T1000 (cell line): Measurements from ENCODE around the gene RNASEH1.

ENCODE experiments used
- DNase-seq: peaks from one replicate; lab custom pipeline; 2025; ENCODE audit warnings: mixed read lengths; lab: John Stamatoyannopoulos, UW

The RNASEH1 gene

DNA sequence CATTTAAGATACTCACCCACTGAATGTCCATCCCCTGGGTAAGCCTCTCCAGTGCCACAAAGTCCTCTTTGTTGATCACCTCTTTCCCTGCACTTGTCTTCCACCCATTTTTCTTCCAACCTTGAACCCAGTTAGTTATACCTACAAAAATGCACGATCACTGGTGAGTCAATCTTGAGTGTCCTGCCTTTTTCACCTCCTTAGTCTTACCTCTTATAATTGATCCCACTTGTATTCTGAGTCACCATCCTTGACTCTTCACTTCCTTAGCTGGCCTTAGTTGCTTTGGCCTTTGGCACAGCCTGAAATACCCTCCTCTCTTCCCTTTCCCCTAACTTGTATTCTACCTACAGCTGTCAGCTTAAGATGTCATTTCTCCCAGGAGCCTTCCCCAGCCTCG lies 10.2 kb downstream of the RNASEH1 start:
- DNase-seq: no peak

DNA sequence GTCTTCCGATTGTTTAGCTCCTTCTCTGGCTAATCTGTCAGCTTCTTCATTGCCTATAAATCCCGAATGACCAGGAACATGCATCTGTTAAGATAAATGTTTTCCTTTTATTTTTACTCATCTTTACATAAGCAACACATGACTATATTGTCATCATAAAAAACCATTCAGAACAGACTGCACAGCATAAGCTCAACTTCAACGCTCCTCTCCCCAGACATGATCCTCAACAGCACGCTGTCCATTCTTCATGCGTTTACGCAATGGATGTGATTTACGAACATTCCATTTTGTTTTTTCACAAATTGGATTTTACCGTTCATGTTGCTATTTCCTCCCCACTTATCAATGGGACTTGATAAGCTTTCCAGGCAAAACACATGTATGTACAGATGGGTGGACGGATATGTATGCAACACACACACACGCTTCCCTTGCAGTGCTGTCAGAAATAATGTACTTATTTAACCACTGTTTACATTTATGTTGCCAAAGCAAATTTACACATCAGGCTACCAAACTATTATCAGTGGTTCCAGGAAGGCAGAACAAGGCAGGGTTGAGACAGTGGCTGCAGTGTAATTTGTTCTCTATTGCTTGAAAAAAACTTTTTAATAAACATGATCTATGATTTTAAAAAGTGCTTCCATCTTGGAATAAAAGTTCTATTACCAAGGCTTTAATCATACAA lies 12.2 kb downstream of the RNASEH1 start:
- no peak for DNase-seq

DNA sequence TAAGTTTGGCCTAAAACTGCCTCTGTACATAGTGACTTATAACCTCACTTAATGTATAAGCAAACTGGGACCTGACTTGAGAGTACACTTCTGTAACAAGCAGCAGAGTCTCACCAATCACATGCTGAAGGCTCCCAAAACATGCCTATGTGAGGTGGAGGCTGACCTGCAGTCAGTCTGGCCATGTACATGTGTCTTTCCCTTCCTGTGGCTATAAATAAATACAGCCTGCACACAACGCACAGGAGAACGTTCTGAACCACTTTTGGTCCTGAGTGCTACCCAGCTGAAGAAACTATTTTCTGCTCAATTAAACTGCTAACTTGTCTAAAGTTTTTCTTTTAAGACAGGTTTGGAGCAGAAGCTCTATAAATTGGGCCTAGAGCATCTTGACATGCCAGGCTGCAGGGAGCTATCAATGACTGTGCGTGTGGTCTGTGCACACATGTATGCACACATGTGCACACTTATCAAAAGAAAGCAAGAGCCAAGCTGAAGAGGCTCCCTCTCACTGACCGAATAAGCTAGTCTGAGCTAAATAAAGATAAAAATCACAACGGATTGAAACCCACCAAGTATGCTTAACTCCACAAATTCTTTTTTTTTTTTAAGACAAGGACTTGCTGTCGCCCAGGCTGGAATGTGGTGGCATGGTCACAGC lies 15.0 kb downstream of the RNASEH1 start:
- DNase-seq: no peak

DNA sequence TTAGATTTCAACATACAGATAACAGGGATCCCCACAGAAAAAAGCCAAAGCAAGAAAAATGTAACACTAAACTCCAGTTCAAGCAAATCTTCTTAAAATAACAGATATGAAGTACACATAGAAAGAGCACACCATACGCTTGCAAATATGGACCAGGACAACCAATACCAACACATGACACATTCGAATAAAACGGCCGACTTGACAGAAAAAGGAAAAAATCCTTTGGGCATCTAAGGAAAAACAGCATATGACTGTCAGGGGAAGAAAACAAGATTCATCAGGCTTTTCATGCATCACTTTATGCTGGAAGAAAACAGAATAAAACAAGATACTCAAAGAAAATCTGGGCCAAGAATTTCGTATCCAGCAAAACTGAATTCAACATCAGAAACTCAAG lies 16.0 kb downstream of the RNASEH1 start:
- no peak for DNase-seq

DNA sequence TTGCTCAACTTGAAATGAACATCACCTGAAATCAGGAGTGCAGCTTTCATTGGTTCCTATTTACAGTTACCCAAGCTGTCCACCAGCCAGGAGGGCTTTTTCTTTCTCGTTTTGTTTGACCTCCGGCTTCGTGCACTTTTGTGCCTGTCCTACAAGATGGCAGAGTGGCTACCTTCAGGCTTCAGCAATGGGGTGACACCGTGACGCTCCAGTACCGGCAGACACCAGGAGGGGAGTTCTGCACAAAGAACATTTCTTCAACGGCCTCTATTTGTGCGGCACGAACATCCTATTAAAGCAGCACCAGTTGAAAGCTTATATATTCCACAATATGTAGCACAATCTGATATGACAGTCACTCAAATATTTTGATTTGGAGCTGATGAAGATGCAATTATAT lies 18.3 kb downstream of the RNASEH1 start:
- DNase-seq: no peak

DNA sequence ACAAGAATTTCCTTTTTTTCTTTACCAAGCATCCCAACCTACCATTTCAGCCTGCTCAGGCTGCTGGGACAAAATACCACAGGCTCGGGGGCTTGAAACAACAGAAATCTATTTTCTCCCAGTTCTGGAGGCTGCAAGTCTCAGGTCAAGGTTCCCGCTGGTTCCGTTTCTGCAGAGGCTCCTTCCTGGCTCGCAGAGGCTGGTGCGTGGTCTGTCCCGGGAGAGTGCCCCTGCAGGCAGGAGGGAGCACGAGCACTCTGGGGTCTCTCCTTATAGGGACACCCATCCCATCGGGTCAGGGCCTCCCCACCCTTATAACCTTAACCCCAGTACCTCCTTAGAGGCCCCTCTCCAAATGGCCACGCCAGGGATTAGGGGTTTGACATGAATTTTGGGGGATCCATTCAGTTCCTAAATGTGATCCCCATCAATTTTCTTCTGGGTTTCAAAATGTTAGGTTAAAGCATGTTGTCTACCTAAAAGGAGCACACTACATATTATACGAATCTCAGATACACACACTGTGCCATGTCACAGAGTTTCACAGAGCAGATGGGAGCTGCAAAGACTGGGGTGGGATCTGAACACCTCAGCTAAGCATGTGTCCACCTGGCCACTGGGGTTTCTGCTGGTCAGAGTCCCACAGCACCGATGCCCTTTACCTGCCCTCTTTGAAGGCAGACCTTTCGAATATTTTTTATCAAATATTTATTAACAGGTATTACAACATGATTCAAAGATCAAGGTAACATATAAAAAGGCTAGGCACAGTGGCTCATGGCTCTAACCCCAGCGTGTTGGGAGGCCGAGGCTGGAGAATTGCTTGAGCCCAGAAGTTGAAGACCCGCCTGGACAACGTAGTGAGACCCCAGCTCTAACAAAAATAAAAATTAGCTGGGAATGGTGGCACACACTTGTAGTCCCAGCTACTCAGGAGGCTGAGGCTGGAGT lies 21.2 kb downstream of the RNASEH1 start:
- DNase-seq: peak; percentile 18

DNA sequence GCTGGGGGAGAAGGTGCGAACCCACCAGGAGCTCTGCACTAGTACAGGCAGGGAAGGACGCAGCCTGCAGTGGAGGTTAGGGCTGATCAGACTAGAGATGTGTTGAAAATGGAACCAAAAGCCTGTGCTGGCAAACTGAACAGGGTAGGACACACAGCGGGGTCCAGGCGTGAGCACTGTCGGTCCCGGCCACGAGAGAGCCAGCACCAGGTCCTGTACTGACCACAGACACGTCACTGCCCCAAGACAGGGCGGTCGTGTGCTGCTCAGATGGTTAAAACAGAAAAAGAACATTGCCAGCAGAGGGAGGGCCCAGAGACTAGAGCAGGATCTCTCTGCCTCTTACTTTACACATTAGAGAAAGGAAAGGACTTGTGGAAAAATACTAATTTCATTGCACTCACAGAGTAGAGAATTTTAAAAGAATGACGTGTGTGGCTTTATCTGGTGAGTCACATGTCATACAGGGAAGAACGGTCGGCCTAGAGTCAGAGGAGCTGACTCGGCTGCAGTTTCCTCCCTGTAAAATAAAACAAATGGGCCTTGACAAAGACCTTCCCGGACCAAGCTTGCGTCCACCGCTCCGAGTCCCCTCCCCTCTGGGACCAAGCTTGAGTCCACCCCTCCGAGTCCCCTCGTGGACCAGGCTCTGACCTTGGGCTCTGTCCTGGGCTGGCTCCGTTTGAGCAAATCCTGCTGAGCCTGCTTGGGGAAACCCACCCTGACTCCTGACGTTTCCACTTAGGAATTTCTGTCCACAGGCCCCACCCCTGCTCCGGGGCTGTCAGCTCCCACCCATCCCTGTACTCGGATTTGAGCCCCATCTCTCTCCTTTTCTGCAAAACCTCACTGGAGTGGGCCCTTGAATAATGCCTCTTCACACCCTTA lies 22.1 kb downstream of the RNASEH1 start:
- peak; percentile 61 for DNase-seq

DNA sequence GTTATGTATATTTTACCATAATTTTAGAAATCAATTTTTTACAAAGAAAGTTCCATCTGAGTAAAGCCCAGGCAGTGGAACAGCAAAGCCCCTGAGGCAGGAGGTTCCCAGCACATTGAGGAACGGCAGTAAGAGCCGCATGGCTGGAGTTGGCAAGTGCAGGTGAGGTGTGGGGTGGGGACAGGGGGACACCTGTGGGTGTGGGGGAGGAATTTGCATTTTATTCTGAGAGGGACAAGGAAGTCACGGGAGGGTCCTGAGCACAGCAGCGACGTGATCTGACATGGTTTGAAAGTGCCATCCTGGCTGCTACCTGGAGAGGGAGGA lies 22.7 kb downstream of the RNASEH1 start:
- DNase-seq: no peak

DNA sequence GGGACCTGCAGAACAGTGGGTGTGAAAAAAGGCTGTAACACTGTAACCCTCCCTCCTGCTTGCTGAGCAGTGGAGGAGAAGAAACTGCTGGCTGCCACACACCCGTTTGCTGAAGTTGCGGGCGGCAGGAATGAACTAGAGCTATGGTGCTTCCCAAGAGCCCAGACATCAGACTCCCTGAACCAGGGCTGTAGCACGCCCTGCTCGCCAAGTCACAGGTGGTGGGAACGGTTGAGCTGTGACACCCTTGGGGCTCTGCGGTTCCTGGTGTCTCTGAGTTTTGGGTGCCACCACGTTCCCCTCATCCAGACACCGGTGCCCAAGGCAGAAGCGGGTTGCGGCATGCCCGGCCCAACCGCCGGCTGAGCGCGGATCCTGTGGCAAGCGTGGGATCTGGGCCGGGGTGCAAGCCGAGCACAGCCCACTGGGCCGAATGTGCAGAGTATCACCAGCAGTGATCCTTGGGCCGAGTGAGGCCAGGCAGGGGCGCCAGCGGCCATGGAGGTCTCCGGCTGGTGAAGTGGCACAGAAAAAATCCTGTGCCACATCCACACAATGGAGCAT lies 23.8 kb downstream of the RNASEH1 start:
- no peak for DNase-seq

DNA sequence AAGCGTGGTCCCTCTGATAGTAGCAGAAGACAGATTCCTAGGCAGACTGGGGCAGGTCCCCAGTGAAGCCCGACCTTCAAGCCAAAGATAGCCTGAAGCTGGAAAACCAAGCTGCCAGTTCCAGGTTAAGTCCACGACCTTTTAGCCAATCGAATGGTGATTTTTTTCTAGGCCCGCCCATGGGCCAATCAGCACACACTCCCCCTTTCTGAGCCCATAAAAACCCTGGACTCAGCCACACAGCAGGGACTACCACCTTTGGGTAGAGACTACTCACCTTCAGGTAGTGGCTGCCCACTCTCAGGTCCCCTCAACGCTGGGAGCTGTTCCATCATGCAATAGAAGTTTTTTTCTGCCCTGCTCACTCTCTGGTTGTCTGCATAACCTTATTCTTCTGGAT lies 24.3 kb downstream of the RNASEH1 start:
- DNase-seq: no peak

DNA sequence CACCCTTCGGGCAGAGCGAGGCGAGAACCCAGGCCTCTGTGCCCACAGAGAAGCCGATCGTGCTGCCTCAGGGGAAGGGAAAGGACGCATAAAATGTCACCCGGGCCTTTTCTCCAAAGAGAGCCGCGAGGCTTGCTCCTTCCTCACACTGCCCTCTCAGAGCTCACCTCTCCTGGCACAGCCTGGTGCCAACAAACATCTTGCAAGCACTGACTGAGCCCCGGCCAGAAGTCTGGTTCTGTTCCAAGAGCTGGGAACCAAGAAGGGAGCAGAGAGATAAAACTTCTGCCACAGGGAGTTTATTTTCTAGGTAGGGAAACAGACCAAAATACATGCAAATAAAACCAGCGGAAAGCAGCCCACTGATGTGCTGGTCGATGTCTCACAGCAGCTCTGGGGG lies 25.2 kb downstream of the RNASEH1 start:
- no peak for DNase-seq

DNA sequence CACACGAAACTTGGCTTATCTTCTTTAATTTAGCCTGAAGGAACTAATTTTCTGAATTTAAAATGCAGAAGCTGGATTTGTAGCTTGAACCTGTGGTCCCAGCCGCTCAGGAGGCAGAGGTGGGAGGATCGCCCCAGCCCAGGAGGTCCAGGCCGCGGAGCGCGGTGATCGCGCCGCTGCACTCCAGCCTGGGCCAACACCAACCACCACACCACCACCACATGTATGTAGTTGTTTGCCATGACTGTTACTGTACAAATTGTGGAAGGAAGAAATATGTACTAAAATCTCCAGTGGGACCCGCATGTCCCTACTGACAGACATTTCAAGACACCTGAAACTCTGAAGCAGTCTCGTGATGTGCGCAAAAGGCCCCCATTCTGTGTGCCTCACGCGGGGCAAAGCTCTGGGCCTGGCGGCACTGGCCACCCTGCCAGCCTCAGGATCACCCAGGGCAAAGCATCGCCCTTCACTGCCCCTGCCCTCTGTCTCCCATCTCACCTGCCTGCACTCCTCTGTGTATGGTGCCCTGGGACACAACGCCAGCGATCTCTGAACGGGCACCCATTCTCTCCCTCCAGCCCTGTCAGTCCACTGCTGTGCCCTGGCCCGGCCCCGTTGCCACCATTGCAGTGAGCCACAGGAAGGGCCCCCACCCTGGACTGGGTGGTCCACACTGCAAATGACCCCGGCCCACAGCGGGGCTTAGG lies 28.7 kb downstream of the RNASEH1 start:
- no peak for DNase-seq

DNA sequence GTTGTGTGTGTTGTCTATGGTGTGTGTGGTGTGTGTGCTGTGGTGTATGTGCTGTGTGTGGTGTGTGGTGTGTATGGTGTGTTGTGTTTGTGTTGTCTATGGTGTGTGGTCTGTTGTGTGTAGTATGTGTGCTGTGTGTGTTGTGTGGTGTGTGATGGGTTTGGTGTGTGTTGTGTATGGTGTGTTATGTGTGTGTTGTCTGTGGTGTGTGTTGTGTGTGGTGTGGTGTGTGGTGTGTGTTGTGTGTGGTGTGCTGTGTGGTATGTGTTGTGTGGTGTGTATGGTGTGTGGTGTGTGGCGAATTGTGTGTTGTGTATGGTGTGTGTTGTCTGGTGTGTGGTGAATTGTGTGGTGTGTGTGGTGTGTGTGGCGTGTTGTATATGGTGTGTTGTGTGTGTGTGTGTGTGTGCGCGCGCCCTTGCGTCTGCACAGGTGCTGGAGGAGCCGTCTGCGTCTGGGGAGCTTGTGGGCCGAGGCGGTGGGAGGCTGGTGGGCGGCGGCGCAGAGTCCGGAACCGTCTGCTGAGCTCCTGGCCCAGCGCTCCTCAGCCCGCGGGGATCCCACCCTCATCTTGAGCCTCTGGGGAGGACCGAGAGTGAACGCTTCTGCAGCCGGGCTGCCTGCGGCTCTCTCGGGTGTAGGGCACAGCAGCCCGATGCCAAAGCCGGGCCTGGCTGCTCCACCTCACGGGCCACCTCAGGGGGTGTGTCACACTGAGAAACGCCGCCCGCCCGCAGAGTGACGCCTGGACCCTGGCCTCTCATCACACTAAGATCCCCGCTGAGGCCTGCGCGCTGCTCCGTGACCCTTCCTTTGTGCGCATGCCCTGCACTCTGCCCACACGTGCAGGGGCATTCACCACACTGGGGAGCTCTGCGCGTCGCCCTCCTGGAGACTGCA lies 30.0 kb downstream of the RNASEH1 start:
- DNase-seq: no peak

DNA sequence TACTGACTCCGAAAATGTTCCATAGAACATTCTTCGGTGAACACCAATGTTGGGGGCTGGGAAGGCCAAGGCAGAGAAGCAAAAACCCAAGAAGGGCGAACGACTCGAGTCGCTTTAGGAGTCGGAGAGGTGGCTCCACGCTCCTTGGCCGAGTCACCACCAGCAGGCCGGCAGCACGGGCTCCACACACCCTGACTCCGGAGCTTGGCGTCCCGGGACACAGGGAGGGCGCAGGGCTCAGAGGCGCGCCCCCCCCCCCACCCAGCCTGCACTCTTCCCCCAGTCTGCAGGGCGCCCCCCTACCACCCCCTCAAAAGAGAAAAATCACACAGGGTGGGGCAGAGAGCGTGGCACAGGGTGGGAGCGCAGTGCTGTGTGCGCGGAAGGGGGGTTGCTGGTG lies 31.3 kb downstream of the RNASEH1 start:
- DNase-seq: no peak

DNA sequence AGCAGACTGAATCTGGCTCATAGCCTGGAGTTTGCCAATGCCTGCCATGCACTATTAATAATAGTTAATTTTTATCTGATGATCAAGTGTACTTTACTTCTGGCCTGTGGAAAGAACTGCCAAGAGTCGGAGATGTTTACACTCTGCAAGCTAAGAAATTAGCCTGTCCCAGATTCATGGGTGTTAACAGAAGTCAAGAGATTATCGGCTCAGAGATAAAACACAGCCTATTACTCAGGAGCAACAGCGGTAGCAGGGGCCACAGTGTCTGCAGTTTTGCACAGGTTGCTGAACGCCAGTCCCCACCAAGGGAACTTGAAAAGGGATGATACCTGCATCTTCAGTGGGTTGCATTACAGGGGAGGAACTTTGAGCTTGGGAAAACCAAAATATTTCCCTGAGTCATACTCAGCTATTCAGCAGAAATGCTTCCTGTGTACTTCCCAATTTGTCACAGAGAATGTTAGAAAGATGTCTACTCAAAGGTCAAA lies 34.5 kb downstream of the RNASEH1 start:
- DNase-seq: no peak

DNA sequence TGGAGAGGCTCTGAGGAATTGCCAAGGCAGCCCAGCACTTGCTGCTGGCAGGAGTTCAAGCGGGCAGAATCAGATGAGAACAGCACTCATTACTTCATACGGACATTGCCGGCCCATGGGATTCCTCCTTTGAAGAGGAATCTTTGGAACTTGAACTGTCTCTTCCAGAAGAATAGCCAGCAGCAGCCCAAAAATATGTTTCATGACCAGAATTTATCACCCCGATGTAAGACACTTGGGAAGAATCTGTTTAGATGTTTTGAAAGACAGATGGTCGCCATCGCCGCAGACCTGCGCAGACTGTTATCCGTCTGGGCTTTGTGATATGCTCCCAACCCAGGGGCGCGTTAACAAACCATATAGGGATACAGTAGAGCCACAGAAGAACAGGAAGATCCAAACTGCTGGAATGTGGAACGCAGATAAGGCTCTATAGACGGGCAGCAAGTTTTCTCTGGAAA lies 35.1 kb downstream of the RNASEH1 start:
- DNase-seq: no peak

DNA sequence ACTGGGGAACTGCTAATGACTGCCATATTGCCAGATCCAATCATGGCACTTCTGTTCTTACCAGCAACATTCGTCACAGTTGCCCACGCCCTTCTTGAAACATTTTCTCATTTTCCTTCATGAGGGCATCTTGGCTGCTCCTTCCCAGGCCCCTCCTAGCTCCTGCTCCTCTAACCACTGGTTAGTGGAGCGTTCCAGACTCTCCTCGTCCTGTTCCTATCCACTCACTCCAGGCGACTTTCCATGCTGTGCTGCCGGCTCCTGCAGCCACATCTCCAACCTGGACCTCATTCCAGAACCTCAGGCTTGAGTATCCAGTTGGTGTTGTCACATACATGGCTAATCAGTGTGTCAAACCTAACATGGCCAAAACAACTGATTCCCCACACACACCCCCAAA lies 37.5 kb downstream of the RNASEH1 start:
- DNase-seq: no peak

DNA sequence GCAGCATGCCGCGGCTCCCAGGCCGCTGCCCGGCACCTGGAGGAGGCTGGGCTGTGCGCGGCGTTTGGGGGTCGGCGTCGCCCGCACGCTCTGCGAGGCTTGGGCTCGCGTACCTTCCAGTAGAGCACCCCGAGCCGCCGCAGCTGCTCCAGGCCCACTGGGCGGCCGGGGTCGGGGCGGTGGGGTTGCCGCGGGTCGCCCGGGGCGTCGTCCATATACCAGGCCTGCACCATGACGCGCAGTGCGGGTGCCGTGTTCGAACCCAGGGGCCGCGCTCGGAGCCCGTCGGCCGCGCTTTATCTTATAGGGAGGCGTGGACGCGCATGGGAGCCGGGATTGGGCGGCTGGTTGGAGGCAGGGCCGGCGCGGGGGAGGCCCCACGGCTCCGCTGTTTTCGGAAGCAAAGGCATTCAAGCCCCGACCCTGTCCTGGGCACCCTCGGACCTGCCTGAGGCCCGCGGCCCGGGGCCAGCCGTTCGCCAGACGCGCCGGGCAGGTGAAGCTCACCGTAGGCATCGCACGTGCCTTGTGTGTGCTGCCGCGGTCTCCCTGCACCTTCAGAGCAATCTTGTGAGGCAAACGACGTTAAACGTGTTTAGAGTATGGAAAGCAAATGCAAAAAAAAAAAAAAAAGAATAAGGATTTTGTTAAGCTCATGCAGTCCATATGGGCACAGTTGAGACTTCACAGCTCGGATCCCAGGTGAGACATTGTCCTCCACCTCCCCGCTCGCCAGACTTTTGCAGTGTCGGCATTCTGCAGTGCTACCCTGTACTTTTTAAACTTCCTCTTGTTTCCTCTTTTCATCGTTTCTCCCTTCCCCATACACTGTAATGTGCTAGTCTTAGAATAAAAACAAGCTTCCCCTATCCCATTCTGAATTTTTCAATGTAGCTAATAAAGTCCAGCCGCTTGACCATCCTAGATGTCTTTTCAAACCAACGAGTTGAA lies 38.6 kb downstream of the RNASEH1 start, which contains the start of gene ADI1:
Gene ADI1 (minus strand): TSS at position 277 of the 951 bp plus-strand sequence. CDS start 44 bp downstream, at position 233.
- peak; percentile 76 for DNase-seq
